ENCODE measurements around the gene EPHB6.

GRCh38 chr7:142913051-142913450 lies 58.2 kb downstream of the EPHB6 start:
- no peak for TF ChIP-seq EZH2 (IDR thresholded peaks at IDR 0.05)
- no peak for TF ChIP-seq POLR2AphosphoS5 (IDR thresholded peaks at IDR 0.05; ENCODE audit: borderline replicate concordance, low read depth, low read length)
- TF ChIP-seq FOXP2 (optimal IDR thresholded peaks at IDR 0.05; ENCODE audit: control extremely low read depth, extremely low read length, insufficient read depth) = no peak

All from SK-N-MC (cell line).